ENCODE data around the gene OSBPL9. TPM values are rescaled to one million over a fixed set of nuclear protein-coding genes. Genes with fewer than 3 reads are reported as not detected.

The OSBPL9 gene
- total RNA-seq, 1 experiment from 2014 or later, result 67.6 TPM

DNA sequence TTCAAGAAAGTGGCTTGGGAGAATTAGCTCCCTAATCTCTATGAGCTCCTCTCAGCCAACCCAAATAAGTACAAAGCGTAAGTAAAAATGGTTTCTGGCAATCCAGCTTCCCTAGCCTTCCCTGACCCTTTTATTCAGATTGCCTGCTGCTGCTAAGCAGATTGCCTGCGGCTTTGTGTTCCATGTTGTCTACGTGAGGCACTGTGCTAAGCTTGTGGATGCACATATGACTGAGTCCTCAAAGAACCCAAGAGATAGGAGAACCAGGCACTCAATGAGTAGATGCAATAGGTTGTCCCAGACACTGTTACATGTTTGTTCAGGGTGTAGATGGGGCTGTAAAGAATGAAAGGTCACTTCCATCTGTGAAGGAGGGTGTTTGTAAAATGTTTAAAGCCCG lies 6.3 kb upstream of the OSBPL9 start:
- peaks cover 41% of the 10 kb centered on the region for H3K4me1 Mint-ChIP-seq (ENCODE audit: low read depth, unreplicated experiment)
- no TSS peak for BruUV-seq (replicated peaks)
- intact Hi-C loops (cut with micrococcal nuclease; ENCODE audit: unreplicated experiment), result no loop called here
- H3K4me3 Mint-ChIP-seq (ENCODE audit: low read depth, unreplicated experiment), result no peak overlapping the region
- no peaks in the 10 kb centered on the region for H3K9me3 Mint-ChIP-seq (ENCODE audit: low read depth, unreplicated experiment)
- TF ChIP-seq, protein P1, sequence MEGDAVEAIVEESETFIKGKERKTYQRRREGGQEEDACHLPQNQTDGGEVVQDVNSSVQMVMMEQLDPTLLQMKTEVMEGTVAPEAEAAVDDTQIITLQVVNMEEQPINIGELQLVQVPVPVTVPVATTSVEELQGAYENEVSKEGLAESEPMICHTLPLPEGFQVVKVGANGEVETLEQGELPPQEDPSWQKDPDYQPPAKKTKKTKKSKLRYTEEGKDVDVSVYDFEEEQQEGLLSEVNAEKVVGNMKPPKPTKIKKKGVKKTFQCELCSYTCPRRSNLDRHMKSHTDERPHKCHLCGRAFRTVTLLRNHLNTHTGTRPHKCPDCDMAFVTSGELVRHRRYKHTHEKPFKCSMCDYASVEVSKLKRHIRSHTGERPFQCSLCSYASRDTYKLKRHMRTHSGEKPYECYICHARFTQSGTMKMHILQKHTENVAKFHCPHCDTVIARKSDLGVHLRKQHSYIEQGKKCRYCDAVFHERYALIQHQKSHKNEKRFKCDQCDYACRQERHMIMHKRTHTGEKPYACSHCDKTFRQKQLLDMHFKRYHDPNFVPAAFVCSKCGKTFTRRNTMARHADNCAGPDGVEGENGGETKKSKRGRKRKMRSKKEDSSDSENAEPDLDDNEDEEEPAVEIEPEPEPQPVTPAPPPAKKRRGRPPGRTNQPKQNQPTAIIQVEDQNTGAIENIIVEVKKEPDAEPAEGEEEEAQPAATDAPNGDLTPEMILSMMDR (IDR thresholded peaks at IDR 0.05; ENCODE audit: unreplicated experiment), result no peak
- no peak overlapping the region for H3K27ac Mint-ChIP-seq (ENCODE audit: unreplicated experiment)
- H3K27me3 Mint-ChIP-seq (ENCODE audit: unreplicated experiment), result no peaks in the 10 kb centered on the region
- CTCF ChIA-PET, result no interaction called here
- H3K36me3 Mint-ChIP-seq (ENCODE audit: insufficient read depth, unreplicated experiment), result peaks cover 3% of the 10 kb centered on the region
- no peak for DNase-seq

DNA sequence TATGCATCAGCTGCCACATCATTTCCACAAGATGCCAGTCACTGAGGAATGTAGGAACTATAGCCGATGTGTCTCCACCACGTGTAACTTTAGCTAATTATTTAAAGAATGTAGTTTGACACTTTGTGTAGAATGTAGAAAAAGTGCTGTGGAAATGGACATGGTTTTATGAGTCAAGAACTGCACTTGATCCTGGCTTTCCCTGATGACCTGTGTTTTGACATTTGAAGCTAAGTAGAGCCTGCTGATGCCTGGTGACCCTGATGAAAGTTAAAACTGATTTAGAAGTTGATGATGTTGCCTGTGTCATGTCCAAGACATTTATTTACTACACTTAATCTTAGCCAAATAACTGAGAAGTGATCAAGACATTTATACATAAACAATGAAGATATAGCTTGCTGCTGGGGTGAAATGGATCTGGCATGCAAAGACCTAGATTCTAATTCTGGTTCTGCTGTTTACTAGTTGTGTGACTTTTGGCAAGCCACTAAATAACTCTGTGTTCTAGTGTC lies 4.4 kb upstream of the OSBPL9 start:
- H3K4me3 Mint-ChIP-seq (ENCODE audit: low read depth, unreplicated experiment), result no peak overlapping the region
- CTCF ChIA-PET, result no interaction called here
- H3K36me3 Mint-ChIP-seq (ENCODE audit: insufficient read depth, unreplicated experiment), result peaks cover 8% of the 10 kb centered on the region
- DNase-seq, result no peak
- H3K27ac Mint-ChIP-seq (ENCODE audit: unreplicated experiment), result no peak overlapping the region
- H3K4me1 Mint-ChIP-seq (ENCODE audit: low read depth, unreplicated experiment), result peaks cover 39% of the 10 kb centered on the region
- intact Hi-C loops (cut with micrococcal nuclease; ENCODE audit: unreplicated experiment), result no loop called here
- TF ChIP-seq, protein P1 (IDR thresholded peaks at IDR 0.05; ENCODE audit: unreplicated experiment), result no peak
- no peaks in the 10 kb centered on the region for H3K27me3 Mint-ChIP-seq (ENCODE audit: unreplicated experiment)
- no peaks in the 10 kb centered on the region for H3K9me3 Mint-ChIP-seq (ENCODE audit: low read depth, unreplicated experiment)
- BruUV-seq (replicated peaks), result no TSS peak

DNA sequence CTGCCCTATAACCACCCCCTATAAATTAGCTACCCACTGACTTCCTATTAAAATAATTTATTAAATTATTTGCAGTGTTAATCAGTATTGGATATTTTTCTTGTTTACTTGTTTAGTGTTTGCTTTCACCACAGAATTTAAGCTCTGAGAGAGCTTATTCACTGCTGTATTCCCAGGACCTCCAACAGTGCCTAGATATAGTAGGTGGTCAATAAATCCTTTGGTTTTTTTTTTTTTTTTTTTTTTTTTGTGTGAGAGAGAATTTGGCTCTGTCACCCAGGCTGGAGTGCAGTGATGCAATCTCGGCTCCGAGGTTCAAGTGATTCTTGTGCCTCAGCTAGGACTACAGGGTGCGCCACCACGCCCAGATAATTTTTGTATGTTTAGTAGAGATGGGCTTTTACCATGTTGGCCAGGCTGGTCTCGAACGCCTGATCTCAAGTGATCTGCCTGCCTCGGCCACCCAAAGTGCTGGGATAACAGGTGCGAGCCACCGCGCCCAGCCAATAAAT lies 1.1 kb upstream of the OSBPL9 start:
- Mint-ChIP-seq H3K4me1 (ENCODE audit: low read depth, unreplicated experiment) (peaks cover 50% of the 10 kb centered on the region), H3K27ac (ENCODE audit: unreplicated experiment) (no peak overlapping the region), H3K27me3 (ENCODE audit: unreplicated experiment) (no peaks in the 10 kb centered on the region), H3K9me3 (ENCODE audit: low read depth, unreplicated experiment) (no peaks in the 10 kb centered on the region), H3K4me3 (ENCODE audit: low read depth, unreplicated experiment) (no peak overlapping the region), H3K36me3 (ENCODE audit: insufficient read depth, unreplicated experiment) (peaks cover 15% of the 10 kb centered on the region)
- intact Hi-C loops (cut with micrococcal nuclease; ENCODE audit: unreplicated experiment), result loop anchor here (5.0 kb wide), 1 partner anchor 49 kb away; no protein-coding TSS in a partner anchor
- CTCF ChIA-PET, result interaction anchor here (0.8 kb wide), 1 partner anchor 46 kb away, joined by 5 read pairs; no protein-coding TSS in a partner anchor
- TF ChIP-seq, protein P1 (IDR thresholded peaks at IDR 0.05; ENCODE audit: unreplicated experiment), result no peak
- no peak for DNase-seq
- no TSS peak for BruUV-seq (replicated peaks)

GRCh38 chr1:51616490-51616889 lies 402 bp upstream of the OSBPL9 start:
- no peak overlapping the region for H3K27ac Mint-ChIP-seq (ENCODE audit: unreplicated experiment)
- TF ChIP-seq, protein P1 (IDR thresholded peaks at IDR 0.05; ENCODE audit: unreplicated experiment), result no peak
- no peak for DNase-seq
- CTCF ChIA-PET, result no interaction called here
- H3K36me3 Mint-ChIP-seq (ENCODE audit: insufficient read depth, unreplicated experiment), result peaks cover 15% of the 10 kb centered on the region
- no TSS peak for BruUV-seq (replicated peaks)
- H3K27me3 Mint-ChIP-seq (ENCODE audit: unreplicated experiment), result no peaks in the 10 kb centered on the region
- H3K4me3 Mint-ChIP-seq (ENCODE audit: low read depth, unreplicated experiment), result peak overlapping the region; percentile 97
- peaks cover 54% of the 10 kb centered on the region for H3K4me1 Mint-ChIP-seq (ENCODE audit: low read depth, unreplicated experiment)
- H3K9me3 Mint-ChIP-seq (ENCODE audit: low read depth, unreplicated experiment), result no peaks in the 10 kb centered on the region
- intact Hi-C loops (cut with micrococcal nuclease; ENCODE audit: unreplicated experiment), result loop anchor here (5.0 kb wide), 1 partner anchor 49 kb away; no protein-coding TSS in a partner anchor

Data from Calu3 (cell line).